Endothelial cell of umbilical vein (primary cell): ENCODE results near the gene SHMT1.
"Not testable (repeated sequence)": the region's sequence is repeated elsewhere in the genome, so short reads cannot be mapped to it uniquely, and the experiment has no call there.

ENCODE experiments used
- CTCF ChIP-seq, 2 donors: IDR thresholded peaks; 1 replicate in 1 of 2; 2 replicates in 1 of 2; pipeline ENCODE4 v1.5.1; 2011; ENCODE audit warnings: low read length in 2 of 2, mild to moderate bottlenecking in 2 of 2, moderate library complexity in 2 of 2, control low read depth in 1 of 2, inconsistent platforms in 1 of 2, low read depth in 1 of 2; ENCODE audit not compliant: insufficient read depth in 1 of 2; ENCODE audit errors: extremely low read depth in 1 of 2
- EZH2 ChIP-seq: IDR thresholded peaks from 2 replicates; pipeline ENCODE4 v1.6.1; 2012; ENCODE audit warnings: borderline replicate concordance, low read depth, mild to moderate bottlenecking, moderate library complexity, low read length, inconsistent platforms; ENCODE audit not compliant: severe bottlenecking
- GATA2 ChIP-seq: IDR thresholded peaks from 2 replicates; pipeline ENCODE4 v1.7.0; 2011; ENCODE audit warnings: low read depth, mild to moderate bottlenecking, moderate library complexity, mixed read lengths, low read length; ENCODE audit not compliant: insufficient read length, insufficient read depth
- JUN ChIP-seq: IDR thresholded peaks from 2 replicates; pipeline ENCODE4 v1.6.1; 2011; ENCODE audit warnings: borderline replicate concordance, low read depth; ENCODE audit not compliant: insufficient read length, insufficient read depth
- MAX ChIP-seq: IDR thresholded peaks from 2 replicates; pipeline ENCODE4 v1.6.1; 2011; ENCODE audit not compliant: insufficient read depth, insufficient read length
- MYC ChIP-seq: IDR thresholded peaks from one replicate; pipeline ENCODE4 v1.6.1; 2011; ENCODE audit warnings: mild to moderate bottlenecking, low read depth, low read length
- POLR2A ChIP-seq: IDR thresholded peaks from 2 replicates; pipeline ENCODE4 v1.6.1; 2012; ENCODE audit warnings: low read depth, mild to moderate bottlenecking, control low read depth, low read length
- POLR2AphosphoS5 ChIP-seq: IDR thresholded peaks from 2 replicates; pipeline ENCODE4 v1.6.1; 2012; ENCODE audit warnings: low read depth, mild to moderate bottlenecking, control low read depth, low read length, moderate library complexity; ENCODE audit not compliant: insufficient read depth

- TF ChIP-seq CTCF (IDR thresholded peaks at IDR 0.05; ENCODE audit: extremely low read depth in 1 of 2, insufficient read depth in 1 of 2, low read depth in 1 of 2, low read length in 2 of 2); POLR2AphosphoS5; EZH2; POLR2A; MAX; MYC; JUN; GATA2: not testable (repeated sequence)
Measured at GRCh38 chr17:18403604-18404003, 40.3 kb upstream of the SHMT1 start.
